COLO829 (cell line): Measurements from ENCODE around the gene OLFM1.

Experiments used
- DNase-seq: peaks from one replicate; pipeline ENCODE4 v3.0.0; 2012; ENCODE audit warnings: low spot score

OLFM1 gene

DNA sequence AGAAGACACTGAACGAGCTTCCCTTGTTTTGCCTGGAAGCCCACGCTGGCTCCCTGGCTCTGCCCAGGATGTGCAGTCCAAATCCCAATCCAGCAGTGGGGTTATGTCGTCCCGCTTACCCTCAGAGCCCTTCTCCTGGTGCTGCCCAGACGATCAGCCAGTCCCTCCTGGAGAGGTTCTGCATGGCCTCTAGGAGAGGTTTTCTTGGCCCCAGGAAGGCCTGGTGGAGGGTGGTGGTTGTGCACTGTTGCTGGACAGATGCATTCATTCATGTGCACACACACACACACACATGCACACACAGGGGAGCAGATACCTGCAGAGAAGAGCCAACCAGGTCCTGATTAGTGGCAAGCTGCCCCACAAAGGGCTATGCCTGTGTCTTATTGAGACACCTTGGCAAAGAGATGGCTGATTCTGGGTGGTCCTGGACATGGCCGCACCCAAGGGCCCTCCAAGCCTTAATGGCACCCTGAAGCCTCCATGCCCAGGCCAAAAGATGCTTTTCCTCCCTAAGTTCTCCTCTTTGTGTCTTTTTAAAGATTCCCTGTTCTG, 10.5 kb upstream of the OLFM1 start:
- no peak for DNase-seq

DNA sequence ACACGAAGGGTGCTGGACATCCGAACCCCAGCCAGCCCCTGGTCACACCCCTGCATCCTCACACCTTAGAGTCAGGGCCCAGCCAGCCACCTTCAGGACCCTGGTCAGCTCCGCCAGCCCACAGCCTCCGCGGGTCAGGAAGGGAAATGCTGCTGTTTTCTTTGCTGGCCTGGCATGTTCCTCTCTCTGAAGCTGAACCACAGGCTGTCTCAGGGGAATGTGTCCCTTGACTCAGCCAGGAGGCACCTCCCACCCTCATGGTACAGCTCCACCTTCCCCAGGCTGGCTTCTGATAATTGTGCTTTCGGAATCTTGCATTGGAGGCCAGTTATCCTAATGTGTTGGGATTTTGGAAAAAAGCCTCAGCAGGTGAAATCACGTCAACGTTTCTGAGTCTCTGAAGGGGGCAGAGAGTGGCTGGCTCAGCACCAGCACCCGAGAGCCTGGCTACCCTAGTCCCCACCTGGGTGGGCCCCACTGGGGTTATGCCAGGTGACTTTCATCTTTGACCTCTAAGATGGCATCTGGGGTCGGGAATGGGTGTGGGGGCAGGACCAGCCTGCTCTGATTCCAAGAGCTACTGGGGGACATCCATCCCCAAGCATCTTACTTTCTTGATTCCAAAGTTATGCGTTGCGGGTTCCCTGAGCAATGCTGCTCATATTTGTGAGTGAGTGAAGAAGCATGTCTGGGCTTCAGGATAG, 9.8 kb upstream of the OLFM1 start:
- DNase-seq = peak; percentile 51

DNA sequence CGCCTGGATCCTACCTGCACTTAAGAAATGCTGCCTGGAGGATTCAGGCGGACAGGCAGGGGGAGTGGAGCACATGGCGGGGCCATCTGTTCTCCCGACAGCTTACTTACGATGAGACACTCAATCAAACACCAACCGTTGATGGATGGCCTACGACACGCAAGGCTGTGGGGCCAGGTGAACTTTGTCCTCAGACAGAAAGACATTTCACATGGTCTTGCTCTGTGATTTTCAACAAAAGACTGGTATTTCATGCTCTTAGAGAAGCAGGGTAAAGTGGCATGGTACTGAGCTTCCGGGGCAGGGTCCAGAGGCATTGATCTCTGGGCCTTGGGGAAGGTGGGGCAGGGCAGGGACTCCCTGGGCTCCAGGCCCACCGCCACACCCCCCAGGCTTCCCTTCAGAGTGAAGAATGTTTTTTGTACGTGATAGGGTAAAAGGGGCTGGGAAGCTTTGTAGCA, 9.1 kb upstream of the OLFM1 start:
- DNase-seq = no peak

DNA sequence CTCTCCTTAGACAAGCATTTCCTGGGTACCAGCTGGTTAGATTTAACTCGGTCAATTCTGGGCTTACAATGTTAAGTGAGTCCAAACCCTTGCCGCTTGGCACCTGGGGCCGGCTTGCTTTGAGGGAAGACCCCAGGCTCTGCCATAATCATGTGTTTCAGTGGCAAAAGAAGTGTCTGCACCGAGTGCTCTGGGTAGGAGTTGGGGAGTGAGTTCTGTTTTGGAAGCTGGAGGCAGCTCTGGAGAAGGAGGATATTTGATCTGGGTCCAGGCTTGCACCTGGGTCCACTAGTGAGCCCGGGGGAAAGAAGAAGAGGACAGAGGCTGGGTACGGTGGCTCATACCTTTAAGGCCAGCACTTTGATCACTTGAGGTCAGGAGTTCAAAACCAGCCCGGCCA, 8.4 kb upstream of the OLFM1 start:
- DNase-seq = no peak

DNA sequence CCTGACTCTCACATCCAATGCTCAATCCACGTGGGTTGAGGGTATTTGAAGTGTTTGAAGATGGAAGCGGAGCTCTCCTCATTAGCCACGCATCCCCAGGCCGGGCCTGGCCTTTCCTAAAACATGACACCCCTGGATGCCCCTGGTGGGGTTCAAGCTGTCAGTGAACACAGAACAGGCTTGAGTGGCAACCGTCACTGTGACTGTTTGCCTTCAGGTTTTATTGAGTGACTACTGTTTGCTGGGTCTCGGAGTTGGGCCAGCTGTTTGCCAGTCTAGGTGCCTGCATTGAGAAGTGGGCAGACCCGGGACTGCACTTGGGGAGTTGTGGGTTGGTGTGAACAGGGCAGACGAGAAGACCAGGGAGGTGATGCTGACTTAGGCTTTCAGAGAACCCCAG, 7.8 kb upstream of the OLFM1 start:
- no peak for DNase-seq

DNA sequence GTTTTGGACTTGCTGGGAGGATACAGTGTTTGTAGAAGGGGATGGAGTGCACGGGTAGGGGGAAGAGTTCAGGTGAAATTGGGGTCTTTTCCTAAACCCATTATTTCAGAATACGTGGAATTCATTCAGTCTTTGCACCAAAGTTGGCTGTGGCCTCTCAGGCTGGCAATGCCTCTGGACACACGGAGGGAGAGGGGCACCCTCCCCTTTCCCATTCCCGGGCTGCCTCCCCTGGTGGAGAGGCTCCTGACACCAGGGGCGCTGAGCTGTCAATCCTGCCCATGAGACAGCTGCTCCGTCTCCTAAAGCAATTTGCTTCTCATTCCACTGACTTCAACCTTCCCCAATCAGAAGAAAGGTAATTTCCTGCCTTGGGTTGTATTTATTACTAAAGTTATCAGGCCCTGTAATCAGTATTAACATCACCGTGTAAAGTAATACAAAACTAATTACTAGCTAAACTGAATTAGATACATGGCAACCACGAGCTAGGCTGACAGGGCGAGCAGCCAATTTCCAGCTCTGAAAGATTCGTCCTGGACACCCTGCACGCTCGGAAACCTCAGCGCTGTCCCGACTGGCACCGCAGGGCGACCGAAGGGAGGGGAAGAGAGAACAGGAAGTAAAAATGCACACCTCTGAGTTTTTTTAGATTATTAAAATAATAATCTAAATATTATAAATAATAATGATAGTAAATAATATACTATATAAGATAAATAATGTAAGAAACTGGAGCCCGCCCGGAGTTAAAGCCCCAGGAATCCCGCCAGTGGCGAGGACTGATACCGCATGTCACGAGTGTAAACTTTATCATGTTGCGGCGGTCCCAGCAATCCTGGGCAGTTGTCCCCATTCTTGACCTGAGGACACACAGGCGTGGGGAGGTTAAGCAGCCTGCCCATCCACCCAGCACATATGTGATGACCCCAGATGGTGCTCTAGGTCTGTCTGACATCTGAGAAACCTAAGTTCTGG, 6.9 kb upstream of the OLFM1 start:
- no peak for DNase-seq

DNA sequence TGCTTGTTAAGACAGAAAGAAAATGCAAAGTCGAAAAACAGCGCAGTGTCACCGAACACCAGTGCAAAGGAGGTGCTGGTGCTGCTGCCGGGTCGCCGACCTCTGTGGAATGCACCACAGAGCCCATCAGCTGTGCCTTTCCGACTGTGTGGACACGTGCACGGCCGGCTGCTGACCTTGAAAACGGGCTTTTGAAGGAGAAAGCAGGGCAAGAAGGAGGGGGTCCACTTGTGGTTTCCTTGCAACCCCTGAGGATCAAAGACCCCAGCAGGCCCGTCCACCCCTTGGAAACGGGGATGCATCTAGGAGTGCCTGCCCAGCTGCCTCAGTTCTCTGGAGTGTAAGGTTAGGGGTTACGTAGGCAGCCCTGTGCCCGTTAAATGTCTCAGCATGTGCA, 6.2 kb upstream of the OLFM1 start:
- DNase-seq = no peak

DNA sequence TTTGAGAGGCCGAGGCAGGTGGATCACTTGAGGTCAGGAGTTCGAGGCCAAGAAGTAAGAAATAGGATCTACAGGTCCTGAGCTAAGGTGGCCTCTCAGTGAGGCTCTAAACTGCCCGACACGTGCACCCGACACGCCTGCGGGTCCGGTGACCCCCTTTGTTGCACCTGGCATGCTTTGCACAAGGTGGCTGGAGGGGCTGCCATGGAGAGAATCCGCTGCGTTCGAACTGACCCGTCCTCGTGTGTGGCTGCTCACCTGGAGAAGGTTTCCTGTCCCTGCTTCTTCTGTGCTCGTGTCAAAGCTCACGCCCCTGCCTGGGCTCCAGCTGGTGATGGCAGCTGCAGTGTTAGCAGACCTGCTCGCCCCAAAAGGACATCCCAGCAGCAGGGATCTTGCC, 5.7 kb upstream of the OLFM1 start:
- no peak for DNase-seq

DNA sequence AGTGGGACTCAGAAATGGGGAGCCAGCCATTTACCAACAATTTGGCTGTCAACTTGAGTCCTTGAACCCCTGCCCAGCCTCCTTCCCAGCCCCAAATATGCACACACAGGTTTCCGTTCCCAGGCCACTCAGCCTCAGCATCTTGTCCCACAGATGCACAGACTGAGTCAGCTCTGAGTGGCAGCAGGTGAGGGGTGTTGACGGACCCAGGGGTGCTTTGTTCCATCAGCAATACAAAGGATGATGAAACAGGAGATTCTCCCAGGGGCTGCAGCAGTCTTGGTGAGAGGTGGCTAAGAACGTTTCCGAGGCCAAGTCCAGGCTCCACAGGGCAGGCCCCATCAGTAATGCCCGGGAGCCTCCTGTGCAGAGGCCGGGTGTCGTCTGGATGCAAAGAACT, 4.9 kb upstream of the OLFM1 start:
- DNase-seq = no peak

DNA sequence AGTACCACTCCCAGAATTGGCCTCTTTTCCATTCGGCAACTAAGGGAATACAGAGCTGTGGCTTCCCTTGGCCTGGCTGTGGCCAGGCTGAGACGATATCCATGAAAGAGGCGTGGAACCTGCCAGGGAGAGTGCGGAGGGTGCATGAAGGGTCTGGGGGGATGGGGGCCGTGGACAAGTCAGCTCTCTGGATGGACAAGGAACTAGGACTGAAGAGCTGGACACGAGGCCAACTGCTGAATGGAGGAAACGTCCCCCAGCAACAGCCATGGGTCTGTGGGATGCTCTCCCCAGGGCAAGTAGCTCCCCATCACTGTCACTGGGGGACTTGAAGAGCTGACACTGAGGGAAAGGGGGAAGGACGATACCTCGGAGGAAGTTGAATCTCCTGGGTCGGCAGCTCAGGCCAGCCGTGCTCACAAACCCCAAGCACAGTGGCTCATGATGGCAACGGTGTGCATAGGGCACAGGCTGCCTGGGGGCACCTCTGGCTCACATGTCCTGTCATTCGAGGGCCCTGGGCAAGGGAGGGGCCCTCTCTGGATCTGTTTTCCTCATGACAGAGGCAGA, 4.1 kb upstream of the OLFM1 start:
- no peak for DNase-seq

DNA sequence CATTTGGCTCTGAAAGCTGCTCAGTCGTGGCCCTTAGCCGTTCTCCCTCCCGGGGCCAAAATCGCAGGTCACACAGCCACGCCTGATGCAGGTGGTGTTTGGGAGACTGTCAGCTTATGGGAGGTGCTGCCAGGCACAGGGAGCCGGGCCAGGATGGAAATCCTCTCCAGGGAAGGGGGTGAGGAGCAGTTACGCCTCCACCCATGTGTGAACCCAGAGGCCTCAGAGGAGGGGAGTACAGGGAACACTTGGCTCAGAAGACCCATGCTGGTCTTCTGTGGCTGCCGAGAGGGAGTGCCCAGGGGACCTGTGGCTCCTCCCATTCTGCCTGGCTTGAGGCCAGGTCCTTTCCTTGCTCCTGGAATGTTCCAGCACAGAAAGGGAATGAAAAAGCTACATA, 3.6 kb upstream of the OLFM1 start:
- no peak for DNase-seq

DNA sequence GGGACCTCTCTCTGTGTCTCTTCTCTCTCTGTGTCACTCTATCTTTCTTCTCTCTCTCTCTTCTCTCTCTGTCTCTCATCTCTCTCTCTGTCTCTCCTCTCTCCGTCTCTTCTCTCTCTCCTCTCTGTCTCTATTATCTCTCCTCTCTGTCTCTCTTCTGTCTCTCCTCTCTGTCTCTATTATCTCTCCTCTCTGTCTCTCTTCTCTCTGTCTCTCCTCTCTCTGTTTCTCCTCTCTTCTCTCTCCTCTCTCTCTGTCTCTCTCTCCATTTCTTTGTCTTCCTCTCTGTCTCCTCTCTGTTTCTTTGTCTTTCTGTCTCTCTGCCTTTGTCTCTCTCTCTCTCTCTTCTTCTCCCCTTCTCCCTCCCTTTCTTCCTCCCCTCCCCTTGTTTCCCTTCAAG, 3.2 kb upstream of the OLFM1 start:
- no peak for DNase-seq

DNA sequence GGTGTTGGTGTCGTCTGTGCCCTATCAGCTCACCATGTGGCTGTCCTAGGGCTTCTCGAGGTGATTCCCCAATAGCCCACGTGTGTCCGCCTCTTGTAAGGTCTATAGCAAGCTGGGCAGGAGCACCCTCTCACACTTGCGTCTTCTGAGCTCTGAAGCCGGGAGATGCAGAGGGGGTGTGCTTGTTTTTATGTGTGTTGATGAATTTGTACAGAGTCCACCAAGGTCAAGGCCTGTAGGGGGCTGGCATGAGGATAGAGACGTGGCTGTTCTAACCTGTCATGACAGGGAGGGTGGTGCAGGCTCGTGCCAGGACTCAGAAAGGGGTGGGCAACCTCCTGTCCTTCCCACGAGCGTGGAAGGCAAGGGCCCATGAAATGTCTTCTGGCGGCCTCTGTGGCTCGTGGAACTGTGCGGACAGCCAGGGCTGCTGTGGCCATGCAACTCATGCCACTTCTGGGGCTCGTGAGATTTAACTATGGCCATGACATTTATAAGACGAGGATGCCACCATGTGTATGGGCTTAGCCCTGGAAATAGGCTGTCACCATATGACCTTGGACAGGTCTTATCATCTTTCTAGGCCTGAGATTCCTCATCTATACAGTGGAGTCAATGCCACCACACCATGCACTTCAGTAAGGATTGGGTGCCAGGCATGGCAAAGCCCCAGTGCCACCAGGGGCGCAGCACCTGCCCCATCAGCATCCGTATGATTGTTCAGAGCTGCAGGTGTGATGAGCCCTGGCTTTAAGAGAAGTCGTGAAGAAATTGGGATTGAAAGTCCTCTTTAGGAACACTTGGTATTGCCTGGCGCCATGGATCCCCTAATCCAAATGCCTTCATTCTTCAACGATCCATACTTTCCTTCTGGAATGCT, 2.3 kb upstream of the OLFM1 start:
- no peak for DNase-seq

DNA sequence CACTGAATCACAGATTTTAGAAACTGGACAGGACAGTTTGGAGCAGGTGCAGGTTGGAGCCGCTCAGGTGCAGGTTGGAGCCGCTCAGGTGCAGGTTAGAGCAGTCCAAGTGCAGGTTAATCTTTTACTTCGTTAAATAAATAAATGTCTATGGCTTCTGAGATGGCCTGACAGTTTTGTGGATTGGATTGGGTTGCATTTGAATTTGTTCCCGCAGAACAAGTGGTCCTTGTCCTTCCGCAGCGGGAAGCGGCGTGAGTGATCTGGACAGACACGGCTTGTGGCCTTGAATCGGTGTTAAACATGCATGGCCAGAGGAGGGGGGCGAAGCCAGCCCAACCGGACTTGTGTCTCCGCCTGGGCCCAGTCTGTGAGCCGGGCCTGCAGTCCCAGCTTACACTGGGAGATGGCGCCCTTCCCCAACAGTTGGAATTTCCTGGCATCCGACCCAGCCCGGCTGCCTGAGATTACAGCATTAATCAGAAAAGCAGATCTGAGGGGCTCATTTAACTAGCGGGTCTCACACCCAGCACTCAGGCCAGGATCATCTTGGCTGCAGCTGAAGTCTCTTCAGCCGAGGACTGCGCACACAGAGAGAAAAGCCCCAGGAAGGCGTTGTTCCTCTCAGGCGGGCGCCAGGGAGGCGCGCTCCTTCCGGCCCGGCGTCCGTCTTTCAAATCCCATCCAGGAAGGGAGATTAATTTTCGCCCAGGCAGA, 1.5 kb upstream of the OLFM1 start:
- DNase-seq = peak; percentile 84

DNA sequence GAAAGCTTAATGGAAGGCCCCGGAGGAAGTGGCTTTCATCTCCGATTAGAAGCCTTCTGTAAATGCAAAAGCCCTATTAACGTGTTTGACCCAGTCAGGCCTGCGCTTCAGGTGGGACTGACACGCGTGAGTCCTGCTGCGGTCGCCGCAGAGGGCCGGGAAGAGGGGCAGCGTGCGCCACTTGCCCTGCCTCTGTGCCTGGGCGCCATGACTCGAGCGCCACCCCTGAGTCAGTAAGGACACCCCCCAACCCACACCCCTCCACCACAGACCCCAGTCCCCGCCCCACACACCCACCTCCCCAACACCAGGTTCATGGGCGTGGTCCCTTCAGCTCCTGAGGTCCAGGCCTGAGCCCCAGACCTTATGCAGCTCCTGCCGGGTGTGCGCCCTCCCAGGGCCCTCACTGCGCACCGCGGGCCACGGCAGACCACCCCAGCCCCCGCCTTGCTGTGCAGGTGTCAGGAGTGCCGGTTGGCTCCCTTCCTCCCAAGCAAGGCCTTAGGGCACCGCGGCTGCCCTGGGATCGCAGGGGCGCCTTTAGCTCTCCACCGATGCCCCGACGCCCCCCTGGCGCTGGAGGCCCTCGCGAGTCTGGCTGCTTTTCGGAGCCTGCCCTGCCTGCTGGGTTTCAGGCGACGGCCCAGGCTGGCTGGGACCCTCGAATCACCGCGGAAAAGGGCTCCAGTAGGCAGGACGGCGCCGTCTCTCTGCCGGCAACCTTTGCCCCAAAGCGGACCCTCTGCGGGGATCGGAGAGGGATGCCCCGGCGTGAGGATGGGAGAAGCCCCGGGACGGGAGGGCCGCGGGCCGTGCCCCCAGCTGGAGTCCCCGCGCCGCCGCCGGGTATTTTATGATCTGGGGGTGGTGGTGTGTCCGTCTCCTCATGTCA, 625 bp upstream of the OLFM1 start:
- no peak for DNase-seq

DNA sequence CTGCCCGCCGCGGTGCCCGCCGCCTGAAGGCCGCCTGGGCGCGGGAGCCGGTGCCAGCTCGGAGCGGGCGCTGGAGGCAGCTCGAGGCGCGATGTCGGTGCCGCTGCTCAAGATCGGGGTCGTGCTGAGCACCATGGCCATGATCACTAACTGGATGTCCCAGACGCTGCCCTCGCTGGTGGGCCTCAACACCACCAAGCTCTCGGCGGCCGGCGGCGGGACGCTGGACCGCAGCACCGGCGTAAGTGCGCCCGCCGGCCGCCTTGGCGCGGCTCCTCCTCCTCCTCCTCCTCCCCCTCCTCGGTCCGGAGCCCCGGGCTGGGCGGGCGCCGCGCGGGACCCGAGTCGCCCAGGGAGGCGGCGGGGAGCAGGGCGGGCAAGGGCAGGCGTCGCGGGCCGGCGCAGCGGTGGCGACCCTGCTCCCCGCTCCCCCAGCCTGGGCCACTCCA, 455 bp downstream of the OLFM1 start:
- no peak for DNase-seq

DNA sequence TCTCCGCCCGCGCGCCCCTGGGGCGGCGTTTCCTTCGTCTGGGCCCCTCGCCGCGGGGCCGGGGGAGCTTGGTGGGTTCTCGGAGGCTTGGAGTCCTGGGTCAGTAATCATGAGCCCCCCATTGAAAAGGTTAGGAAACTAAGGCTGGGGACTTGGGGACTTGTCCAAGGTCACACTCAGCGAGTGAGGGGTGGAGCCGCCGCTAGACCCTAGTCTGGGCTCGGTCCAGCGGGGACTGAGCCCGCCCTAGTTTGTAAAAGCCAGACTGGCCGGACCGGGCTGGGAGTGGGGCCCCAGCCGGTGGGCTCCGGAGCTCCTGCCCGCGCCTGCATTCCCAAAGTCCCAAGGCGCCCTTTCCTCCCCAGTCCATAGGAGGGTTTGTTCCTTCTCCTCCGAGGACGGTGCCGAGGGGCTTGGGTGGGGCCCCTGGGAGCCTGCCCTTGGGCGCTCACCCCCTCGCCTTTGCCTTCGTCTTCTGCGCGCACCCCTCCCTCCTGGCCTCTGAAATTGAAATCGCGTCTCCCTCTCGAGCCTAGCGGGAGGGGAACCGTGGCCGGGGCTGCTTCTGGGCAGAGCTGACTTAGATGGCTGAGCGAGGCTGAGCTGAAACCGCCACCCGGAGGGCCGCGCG, 995 bp downstream of the OLFM1 start:
- no peak for DNase-seq

DNA sequence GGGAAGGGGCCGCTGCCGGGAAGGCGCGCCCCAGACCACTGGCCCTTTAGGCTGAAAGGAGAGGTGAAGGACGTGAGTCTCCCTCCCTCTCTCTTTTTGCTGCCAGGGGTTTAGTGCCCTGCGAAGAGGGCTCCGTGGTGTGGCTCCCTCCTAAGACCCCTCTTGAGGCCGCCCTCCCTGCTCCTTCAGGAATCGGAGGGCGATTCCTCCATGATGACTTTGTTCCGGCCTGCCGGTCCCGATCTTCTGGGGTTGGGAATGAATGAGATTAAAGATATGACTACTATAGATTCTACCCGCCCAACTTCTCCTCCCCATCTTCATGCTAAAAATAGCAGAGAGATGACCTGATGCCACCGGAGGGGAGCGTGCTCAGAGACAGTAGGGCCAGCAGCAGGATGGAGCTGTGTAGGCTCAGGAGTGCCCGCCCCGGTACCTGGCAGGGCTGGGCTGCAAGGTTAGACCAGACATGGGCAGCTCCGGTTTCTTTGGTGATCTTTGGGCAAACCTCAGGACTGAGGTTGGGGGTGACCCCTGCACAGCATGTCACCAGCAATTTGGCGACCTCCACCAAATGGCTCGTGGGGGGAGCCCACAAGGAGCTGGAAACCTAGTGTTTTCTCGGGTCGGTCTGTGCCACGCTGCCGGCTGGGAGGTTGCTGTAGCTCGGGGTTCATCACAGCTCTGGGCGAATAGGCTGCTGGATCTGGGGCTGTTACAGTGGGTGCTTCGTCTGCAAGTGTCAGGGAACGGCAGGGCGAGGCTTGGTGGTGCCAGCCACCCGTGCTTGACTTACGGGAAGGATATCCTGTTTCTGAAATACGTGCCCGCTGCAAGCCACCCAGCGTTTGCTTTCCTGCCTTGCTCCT, 1.7 kb downstream of the OLFM1 start:
- no peak for DNase-seq
